Panc1 (cell line): Measurements from ENCODE around the gene P2RY8. TPM values are rescaled to one million over a fixed set of nuclear protein-coding genes. Genes with fewer than 3 reads are reported as not detected.

ENCODE experiments used
- ATAC-seq: fragments of 200-7000 bp; cut with Tn5 transposase; 2 replicates; pipeline ENCODE4 v1.9.1; 2020; ENCODE audit warnings: mild to moderate bottlenecking, moderate library complexity
- BruUV-seq: library from RNA; stranded (reverse); fragments of 400-500 nt; replicated peaks from 2 replicates; lab custom pipeline; 2021; lab: Mats Ljungman, UMichigan
- CTCF ChIA-PET: fragments of 300-600 bp; sonication (Branson Sonifier 250); formaldehyde crosslinking; loops from one replicate; lab custom pipeline; 2022; ENCODE audit warnings: antibody characterized with exemption; lab: Charles Lee
- POLR2A ChIA-PET: fragments of 300-600 bp; sonication (Branson Sonifier 250); formaldehyde crosslinking; loops from one replicate; lab custom pipeline; 2022; ENCODE audit warnings: antibody characterized with exemption; lab: Charles Lee
- DNase-seq: peaks from one replicate; pipeline ENCODE4 v3.0.0-alpha.2; 2010; ENCODE audit warnings: low read depth, low spot score
- H3K27ac ChIP-seq: 2 replicates; pipeline ENCODE4 v1.5.1; 2011; ENCODE audit warnings: mild to moderate bottlenecking, low read length, inconsistent platforms
- H3K27me3 ChIP-seq: fragments of 200-500 bp; sonication (Bioruptor generic); 2 replicates; pipeline ENCODE4 v1.6.0; 2014; ENCODE audit warnings: low read length, inconsistent platforms; ENCODE audit not compliant: control insufficient read depth, insufficient read depth
- H3K36me3 ChIP-seq: fragments of 200-500 bp; sonication (Bioruptor generic); 2 replicates; pipeline ENCODE4 v1.5.1; 2014; ENCODE audit warnings: inconsistent platforms, mild to moderate bottlenecking, low read length, moderate library complexity; ENCODE audit not compliant: control insufficient read depth, insufficient read depth
- H3K4me1 ChIP-seq: 2 replicates; pipeline ENCODE4 v1.5.1; 2011; ENCODE audit warnings: inconsistent platforms, mild to moderate bottlenecking, low read length, moderate library complexity; ENCODE audit not compliant: control insufficient read depth, insufficient read depth
- H3K4me3 ChIP-seq, 2 experiments: 2 replicates each; pipeline ENCODE4 v1.5.1; 2011 to 2012; ENCODE audit warnings: low read depth in 2 of 2, low read length in 2 of 2, mild to moderate bottlenecking in 2 of 2, inconsistent platforms in 1 of 2, moderate library complexity in 1 of 2
- H3K9me3 ChIP-seq: fragments of 200-500 bp; sonication (Bioruptor generic); 2 replicates; pipeline ENCODE4 v1.5.1; 2014; ENCODE audit warnings: low read depth, mild to moderate bottlenecking, inconsistent platforms, low read length, moderate library complexity; ENCODE audit not compliant: control insufficient read depth, insufficient read depth
- POLR2AphosphoS5 ChIP-seq: IDR thresholded peaks from 2 replicates; pipeline ENCODE4 v1.6.1; 2012; ENCODE audit warnings: mild to moderate bottlenecking, low read depth, low read length, moderate library complexity
- SIN3A ChIP-seq: IDR thresholded peaks from 2 replicates; pipeline ENCODE4 v1.6.1; 2012; ENCODE audit warnings: low read depth, mild to moderate bottlenecking, low read length, moderate library complexity, borderline replicate concordance; ENCODE audit not compliant: insufficient read depth
- TCF7L2 ChIP-seq: IDR thresholded peaks from 2 replicates; pipeline ENCODE4 v1.6.1; 2011; ENCODE audit warnings: mild to moderate bottlenecking, low read depth, low read length, inconsistent platforms
- in situ Hi-C: cut with HindIII; loops from 2 replicates; pipeline ENCODE4 v1.10.0; 2016; ENCODE audit warnings: low sequenced_read_pairs, low pct_unique_long_range_greater_than_20kb
- intact Hi-C: fragments of 100-400 bp; cut with micrococcal nuclease; formaldehyde crosslinking; loops from one replicate; pipeline ENCODE4 v1.10.0; 2022; ENCODE audit not compliant: unreplicated experiment
- total RNA-seq: library from RNA; stranded (reverse); gene quantifications from one replicate; pipeline ENCODE4 v1.2.1, GENCODE V29; 2021; ENCODE audit not compliant: unreplicated experiment
- TF ChIP-seq, protein P1 (sequence below), 2 experiments: IDR thresholded peaks; 2 replicates each; pipeline ENCODE4 v1.6.1; 2011 to 2012; ENCODE audit warnings: low read depth in 2 of 2, control low read depth in 1 of 2, low read length in 1 of 2, mild to moderate bottlenecking in 1 of 2, moderate library complexity in 1 of 2; ENCODE audit not compliant: insufficient read depth in 1 of 2
- TF ChIP-seq, protein P2 (sequence below): fragments of 450-650 bp; IDR thresholded peaks from 2 replicates; pipeline ENCODE4 v1.5.1; 2017; ENCODE audit warnings: mild to moderate bottlenecking

Gene P2RY8
- total RNA-seq, 1 experiment from 2014 or later: 0.18 TPM

- H3K27ac ChIP-seq: no peak overlapping the region
- in situ Hi-C loops (no loop called here), intact Hi-C loops (no loop called here)
- TF ChIP-seq TCF7L2 (no peak), POLR2AphosphoS5 (no peak), SIN3A (no peak)
- TF ChIP-seq, protein P1, sequence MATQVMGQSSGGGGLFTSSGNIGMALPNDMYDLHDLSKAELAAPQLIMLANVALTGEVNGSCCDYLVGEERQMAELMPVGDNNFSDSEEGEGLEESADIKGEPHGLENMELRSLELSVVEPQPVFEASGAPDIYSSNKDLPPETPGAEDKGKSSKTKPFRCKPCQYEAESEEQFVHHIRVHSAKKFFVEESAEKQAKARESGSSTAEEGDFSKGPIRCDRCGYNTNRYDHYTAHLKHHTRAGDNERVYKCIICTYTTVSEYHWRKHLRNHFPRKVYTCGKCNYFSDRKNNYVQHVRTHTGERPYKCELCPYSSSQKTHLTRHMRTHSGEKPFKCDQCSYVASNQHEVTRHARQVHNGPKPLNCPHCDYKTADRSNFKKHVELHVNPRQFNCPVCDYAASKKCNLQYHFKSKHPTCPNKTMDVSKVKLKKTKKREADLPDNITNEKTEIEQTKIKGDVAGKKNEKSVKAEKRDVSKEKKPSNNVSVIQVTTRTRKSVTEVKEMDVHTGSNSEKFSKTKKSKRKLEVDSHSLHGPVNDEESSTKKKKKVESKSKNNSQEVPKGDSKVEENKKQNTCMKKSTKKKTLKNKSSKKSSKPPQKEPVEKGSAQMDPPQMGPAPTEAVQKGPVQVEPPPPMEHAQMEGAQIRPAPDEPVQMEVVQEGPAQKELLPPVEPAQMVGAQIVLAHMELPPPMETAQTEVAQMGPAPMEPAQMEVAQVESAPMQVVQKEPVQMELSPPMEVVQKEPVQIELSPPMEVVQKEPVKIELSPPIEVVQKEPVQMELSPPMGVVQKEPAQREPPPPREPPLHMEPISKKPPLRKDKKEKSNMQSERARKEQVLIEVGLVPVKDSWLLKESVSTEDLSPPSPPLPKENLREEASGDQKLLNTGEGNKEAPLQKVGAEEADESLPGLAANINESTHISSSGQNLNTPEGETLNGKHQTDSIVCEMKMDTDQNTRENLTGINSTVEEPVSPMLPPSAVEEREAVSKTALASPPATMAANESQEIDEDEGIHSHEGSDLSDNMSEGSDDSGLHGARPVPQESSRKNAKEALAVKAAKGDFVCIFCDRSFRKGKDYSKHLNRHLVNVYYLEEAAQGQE (IDR thresholded peaks at IDR 0.05; ENCODE audit: insufficient read depth in 1 of 2, low read depth in 2 of 2, low read length in 1 of 2): no peak
- TF ChIP-seq, protein P2, sequence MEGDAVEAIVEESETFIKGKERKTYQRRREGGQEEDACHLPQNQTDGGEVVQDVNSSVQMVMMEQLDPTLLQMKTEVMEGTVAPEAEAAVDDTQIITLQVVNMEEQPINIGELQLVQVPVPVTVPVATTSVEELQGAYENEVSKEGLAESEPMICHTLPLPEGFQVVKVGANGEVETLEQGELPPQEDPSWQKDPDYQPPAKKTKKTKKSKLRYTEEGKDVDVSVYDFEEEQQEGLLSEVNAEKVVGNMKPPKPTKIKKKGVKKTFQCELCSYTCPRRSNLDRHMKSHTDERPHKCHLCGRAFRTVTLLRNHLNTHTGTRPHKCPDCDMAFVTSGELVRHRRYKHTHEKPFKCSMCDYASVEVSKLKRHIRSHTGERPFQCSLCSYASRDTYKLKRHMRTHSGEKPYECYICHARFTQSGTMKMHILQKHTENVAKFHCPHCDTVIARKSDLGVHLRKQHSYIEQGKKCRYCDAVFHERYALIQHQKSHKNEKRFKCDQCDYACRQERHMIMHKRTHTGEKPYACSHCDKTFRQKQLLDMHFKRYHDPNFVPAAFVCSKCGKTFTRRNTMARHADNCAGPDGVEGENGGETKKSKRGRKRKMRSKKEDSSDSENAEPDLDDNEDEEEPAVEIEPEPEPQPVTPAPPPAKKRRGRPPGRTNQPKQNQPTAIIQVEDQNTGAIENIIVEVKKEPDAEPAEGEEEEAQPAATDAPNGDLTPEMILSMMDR: no peak
- H3K9me3 ChIP-seq: no peaks in the 10 kb centered on the region
- ChIA-PET POLR2A (no interaction called here), CTCF (no interaction called here)
- no peaks in the 10 kb centered on the region for H3K4me1 ChIP-seq
- no peak for ATAC-seq
- H3K36me3 ChIP-seq: no peaks in the 10 kb centered on the region; the same call in 1 of the 2 replicates
- no peak overlapping the region for H3K4me3 ChIP-seq
- BruUV-seq: no TSS peak
- H3K27me3 ChIP-seq: no peaks in the 10 kb centered on the region
- DNase-seq: no peak
Measured at GRCh38 chrX:1433646-1434357, 103.2 kb downstream of the P2RY8 start.

DNA sequence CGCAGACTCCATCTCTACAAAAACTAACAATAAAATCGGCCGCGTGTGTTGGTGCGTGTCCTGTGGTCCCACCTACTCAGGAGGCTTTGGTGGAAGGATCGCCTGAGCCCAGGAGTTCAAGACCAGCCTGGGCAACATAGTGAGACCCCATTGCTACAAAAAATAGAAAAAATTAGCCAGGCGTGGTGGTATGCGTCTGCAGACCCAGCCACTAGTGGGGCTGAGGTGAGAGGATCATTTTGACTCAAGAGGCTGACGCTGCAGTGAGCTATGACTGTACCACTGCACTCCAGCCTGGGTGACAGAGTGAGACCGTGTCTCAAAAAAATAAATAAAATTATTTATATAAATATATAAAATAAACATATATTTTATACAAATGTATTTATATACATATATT lies 106.5 kb downstream of the P2RY8 start:
- BruUV-seq: no TSS peak
- ATAC-seq (no peak), DNase-seq (no peak)
- Histone ChIP-seq H3K27ac (no peak overlapping the region), H3K9me3 (no peaks in the 10 kb centered on the region), H3K27me3 (no peaks in the 10 kb centered on the region), H3K36me3 (no peaks in the 10 kb centered on the region; the same call in 1 of the 2 replicates), H3K4me3 (no peak overlapping the region), H3K4me1 (no peaks in the 10 kb centered on the region)
- TF ChIP-seq SIN3A (no peak), TCF7L2 (no peak), POLR2AphosphoS5 (no peak)
- TF ChIP-seq, protein P2: no peak
- TF ChIP-seq, protein P1 (IDR thresholded peaks at IDR 0.05; ENCODE audit: insufficient read depth in 1 of 2, low read depth in 2 of 2, low read length in 1 of 2): no peak
- ChIA-PET CTCF (no interaction called here), POLR2A (no interaction called here)
- intact Hi-C loops: no loop called here
- in situ Hi-C loops: no loop called here
